ENCODE data around the gene POLR1F. TPM values are rescaled to one million over a fixed set of nuclear protein-coding genes. Genes with fewer than 3 reads are reported as not detected.

POLR1F gene
- total RNA-seq, 4 donors from 2014 or later, result 5.6 to 15.8 (median 12.1) TPM

DNA sequence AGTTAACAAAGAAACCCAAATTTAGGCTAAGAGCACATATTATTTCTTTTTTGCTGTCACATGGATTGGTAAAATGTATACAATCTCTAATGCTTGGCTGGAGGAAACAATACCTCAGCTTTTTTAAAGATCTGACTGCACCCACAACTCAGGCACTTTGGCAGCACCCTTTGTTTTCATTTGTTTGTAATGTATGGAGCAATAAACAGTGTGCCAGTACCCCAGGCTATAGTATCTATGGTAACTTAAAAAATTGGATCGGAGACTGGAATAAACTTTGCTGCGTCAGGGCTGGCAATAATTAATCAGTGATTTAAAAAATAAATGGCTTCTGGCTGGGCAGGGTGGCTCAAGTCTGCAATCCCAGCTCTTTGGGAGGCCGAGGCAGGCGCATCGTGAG lies 27.2 kb downstream of the POLR1F start:
- H3K4me1 ChIP-seq, result peaks cover 0 to 7% (median 0%) of the 10 kb centered on the region in 3 donors
- H3K27me3 ChIP-seq, result no peaks in the 10 kb centered on the region
- intact Hi-C loops (cut with DNase I), result no loop called here
- DNase-seq, result no peak
- WGBS, 2 donors, result 16 to 24% methylated on average over 5 of the region's 5 CpGs
- no peaks in the 10 kb centered on the region for H3K9me3 ChIP-seq
- no peak overlapping the region for H3K4me3 ChIP-seq
- no peaks in the 10 kb centered on the region for H3K36me3 ChIP-seq
- TF ChIP-seq POLR2A (IDR thresholded peaks at IDR 0.05), result no peak
- TF ChIP-seq, protein P1, sequence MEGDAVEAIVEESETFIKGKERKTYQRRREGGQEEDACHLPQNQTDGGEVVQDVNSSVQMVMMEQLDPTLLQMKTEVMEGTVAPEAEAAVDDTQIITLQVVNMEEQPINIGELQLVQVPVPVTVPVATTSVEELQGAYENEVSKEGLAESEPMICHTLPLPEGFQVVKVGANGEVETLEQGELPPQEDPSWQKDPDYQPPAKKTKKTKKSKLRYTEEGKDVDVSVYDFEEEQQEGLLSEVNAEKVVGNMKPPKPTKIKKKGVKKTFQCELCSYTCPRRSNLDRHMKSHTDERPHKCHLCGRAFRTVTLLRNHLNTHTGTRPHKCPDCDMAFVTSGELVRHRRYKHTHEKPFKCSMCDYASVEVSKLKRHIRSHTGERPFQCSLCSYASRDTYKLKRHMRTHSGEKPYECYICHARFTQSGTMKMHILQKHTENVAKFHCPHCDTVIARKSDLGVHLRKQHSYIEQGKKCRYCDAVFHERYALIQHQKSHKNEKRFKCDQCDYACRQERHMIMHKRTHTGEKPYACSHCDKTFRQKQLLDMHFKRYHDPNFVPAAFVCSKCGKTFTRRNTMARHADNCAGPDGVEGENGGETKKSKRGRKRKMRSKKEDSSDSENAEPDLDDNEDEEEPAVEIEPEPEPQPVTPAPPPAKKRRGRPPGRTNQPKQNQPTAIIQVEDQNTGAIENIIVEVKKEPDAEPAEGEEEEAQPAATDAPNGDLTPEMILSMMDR (IDR thresholded peaks at IDR 0.05), result no peak
- no peak overlapping the region for H3K27ac ChIP-seq

DNA sequence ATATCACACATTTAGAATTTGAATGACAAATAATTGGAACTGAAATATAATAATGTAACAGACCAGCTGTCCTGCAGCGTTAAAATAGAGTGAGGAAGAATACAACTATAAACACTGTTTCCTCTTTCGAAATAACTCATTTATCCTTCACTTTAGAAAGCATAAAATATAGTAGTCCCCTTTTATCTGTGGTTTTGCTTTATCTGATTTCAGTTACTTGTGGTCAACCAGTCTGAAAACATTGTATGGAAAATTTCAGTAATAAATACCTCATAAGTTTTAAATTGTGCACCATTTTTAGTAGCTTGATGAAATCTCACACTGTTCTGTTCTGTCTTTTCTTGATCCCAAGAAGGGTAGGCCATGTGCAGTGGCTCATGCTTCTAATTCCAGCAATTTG lies 31.7 kb downstream of the POLR1F start:
- 28 to 44% methylated on average over 2 of the region's 2 CpGs for WGBS, 2 donors
- TF ChIP-seq POLR2A (IDR thresholded peaks at IDR 0.05), result no peak
- TF ChIP-seq, protein P1 (IDR thresholded peaks at IDR 0.05), result no peak

DNA sequence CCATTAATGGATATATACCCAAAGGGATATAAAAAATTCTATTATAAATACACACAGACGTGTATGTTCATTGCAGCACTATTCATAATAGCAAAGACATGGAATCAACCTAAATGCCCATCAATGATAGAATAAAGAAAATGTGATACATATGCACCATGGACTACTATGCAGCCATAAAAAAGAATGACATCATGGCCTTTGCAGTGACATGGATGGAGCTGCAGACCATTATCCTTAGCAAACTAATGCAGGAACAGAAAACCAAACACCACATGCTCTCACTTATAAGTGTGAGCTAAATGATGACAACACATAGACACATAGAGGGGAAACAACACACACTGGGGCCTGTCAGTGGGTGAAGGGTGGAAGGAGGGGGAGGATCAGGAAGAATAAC lies 33.0 kb downstream of the POLR1F start:
- TF ChIP-seq, protein P1 (IDR thresholded peaks at IDR 0.05), result no peak
- TF ChIP-seq POLR2A (IDR thresholded peaks at IDR 0.05), result no peak
- WGBS, 2 donors, result 64 to 89% methylated on average over 1 of the region's 1 CpG

More for the DNA sequence above, 31.7 kb downstream of the POLR1F start:
- intact Hi-C loops (cut with DNase I), result no loop called here
- DNase-seq, result no peak
- H3K4me1 ChIP-seq, result peaks cover 0 to 7% (median 0%) of the 10 kb centered on the region in 3 donors
- no peaks in the 10 kb centered on the region for H3K9me3 ChIP-seq
- H3K27me3 ChIP-seq, result no peaks in the 10 kb centered on the region
- H3K36me3 ChIP-seq, result no peaks in the 10 kb centered on the region
- H3K4me3 ChIP-seq, result no peak overlapping the region
- no peak overlapping the region for H3K27ac ChIP-seq

DNA sequence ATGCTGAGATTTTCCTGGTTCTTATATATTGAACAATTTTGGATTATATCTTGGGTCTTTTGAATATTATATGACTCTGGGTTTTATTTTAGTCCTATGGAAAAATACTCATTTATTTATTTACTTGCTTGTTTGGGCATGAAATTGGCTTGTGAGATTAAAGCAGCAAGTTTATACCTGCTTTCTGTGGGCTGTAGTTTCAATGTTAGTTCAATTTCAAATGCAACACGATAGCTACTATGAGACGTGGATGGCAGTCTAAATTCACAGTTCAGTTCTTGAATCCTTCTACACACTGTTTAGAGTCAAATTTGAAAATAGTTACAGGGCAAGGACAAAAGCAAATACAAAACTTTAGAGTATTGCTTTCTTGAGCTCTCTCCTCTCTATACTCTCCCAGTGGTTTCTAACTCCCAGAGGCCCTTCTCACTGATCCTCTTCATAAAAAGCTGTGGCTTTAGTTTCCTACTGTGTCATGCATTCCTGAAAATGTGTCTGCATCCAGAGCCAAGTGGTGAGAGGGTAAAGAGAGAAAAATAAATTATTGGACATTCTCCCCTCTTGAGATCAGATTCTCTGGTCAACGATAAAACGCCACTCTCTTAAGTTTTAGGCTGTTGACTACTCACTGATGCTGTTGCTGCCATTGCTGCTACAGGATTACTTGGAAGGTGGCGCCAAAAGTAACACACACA lies 34.4 kb downstream of the POLR1F start:
- TF ChIP-seq, protein P1 (IDR thresholded peaks at IDR 0.05), result no peak
- no peak for TF ChIP-seq POLR2A (IDR thresholded peaks at IDR 0.05)
- no peak overlapping the region for H3K4me3 ChIP-seq
- no peaks in the 10 kb centered on the region for H3K4me1 ChIP-seq
- H3K36me3 ChIP-seq, result no peaks in the 10 kb centered on the region
- WGBS, 2 donors, result 62 to 71% methylated on average over 5 of the region's 5 CpGs
- intact Hi-C loops (cut with DNase I), result no loop called here
- H3K27ac ChIP-seq, result no peak overlapping the region
- no peak for DNase-seq
- no peaks in the 10 kb centered on the region for H3K9me3 ChIP-seq
- H3K27me3 ChIP-seq, result no peaks in the 10 kb centered on the region

More for the DNA sequence above, 33.0 kb downstream of the POLR1F start:
- no peaks in the 10 kb centered on the region for H3K9me3 ChIP-seq
- H3K27me3 ChIP-seq, result no peaks in the 10 kb centered on the region
- no peaks in the 10 kb centered on the region for H3K36me3 ChIP-seq
- H3K4me1 ChIP-seq, result no peaks in the 10 kb centered on the region
- H3K4me3 ChIP-seq, result no peak overlapping the region
- H3K27ac ChIP-seq, result no peak overlapping the region
- intact Hi-C loops (cut with DNase I), result no loop called here
- no peak for DNase-seq

DNA sequence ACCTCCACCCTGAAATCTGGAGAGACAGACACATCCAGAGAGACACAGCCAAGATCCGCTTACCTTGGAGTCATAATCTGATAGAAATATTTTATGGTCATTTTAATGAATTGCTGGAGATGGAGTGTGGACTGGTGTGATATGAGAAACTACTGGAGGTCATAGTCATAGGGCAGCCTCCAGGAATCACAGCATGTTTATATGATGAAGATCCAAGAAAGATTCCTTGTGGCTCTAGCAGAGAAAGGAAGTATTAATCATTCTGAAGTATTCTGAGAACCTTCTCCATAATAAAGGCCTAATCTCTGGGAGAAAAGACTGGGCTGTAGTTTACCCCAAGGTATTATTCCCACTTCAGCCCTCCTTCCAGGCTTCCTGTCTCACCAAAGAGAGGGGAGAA lies 38.0 kb downstream of the POLR1F start:
- Histone ChIP-seq H3K9me3 (no peaks in the 10 kb centered on the region), H3K27ac (no peak overlapping the region), H3K4me3 (no peak overlapping the region), H3K4me1 (no peaks in the 10 kb centered on the region), H3K27me3 (no peaks in the 10 kb centered on the region), H3K36me3 (no peaks in the 10 kb centered on the region)
- TF ChIP-seq POLR2A (IDR thresholded peaks at IDR 0.05), result no peak
- TF ChIP-seq, protein P1 (IDR thresholded peaks at IDR 0.05), result no peak
- intact Hi-C loops (cut with DNase I), result no loop called here
- 83 to 100% methylated on average over 1 of the region's 1 CpG for WGBS, 2 donors
- no peak for DNase-seq

Data from esophagus squamous epithelium (tissue), 5 donors.